SK-N-SH (cell line): ENCODE data around the gene RPAP3.

Experiments used
- CTCF ChIP-seq: fragments of 200-600 bp; sonication (generic); IDR thresholded peaks from 2 replicates; pipeline ENCODE4 v1.6.1; 2017; ENCODE audit warnings: antibody characterized with exemption, mild to moderate bottlenecking, moderate library complexity
- POLR2AphosphoS5 ChIP-seq: IDR thresholded peaks from 2 replicates; pipeline ENCODE4 v1.6.1; 2012; ENCODE audit warnings: low read depth, low read length

- TF ChIP-seq CTCF: no peak
- TF ChIP-seq POLR2AphosphoS5: no peak
Measured at GRCh38 chr12:47748507-47748828, 42.6 kb upstream of the RPAP3 start.
